Medulla oblongata (tissue), 1 donor: ENCODE measurements around the gene GUCY1A1.

Source experiments
- DNase-seq: peaks from one replicate; pipeline ENCODE4 v3.0.0-alpha.2; 2015; ENCODE audit errors: extremely low spot score

Gene GUCY1A1

DNA sequence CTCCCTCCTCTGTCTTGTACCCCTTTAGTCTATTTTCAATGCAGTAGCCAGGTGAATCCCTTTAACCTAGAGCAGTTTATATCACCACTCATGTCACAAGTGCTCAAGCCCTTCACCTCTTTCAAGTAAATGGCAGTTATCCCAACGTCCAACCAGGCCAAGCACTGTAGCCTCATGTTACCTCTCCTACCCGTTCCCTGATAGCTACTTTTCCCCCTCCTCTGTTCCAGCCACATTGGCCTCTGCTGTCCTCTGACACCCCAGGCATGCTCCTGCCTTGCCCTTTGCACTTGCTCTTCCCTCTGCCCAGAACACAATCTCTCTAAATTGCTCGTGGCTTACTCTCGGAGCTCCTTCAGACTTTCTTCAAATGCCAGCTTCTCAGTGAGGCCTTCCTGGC lies 107.4 kb downstream of the GUCY1A1 start:
- no peak for DNase-seq

DNA sequence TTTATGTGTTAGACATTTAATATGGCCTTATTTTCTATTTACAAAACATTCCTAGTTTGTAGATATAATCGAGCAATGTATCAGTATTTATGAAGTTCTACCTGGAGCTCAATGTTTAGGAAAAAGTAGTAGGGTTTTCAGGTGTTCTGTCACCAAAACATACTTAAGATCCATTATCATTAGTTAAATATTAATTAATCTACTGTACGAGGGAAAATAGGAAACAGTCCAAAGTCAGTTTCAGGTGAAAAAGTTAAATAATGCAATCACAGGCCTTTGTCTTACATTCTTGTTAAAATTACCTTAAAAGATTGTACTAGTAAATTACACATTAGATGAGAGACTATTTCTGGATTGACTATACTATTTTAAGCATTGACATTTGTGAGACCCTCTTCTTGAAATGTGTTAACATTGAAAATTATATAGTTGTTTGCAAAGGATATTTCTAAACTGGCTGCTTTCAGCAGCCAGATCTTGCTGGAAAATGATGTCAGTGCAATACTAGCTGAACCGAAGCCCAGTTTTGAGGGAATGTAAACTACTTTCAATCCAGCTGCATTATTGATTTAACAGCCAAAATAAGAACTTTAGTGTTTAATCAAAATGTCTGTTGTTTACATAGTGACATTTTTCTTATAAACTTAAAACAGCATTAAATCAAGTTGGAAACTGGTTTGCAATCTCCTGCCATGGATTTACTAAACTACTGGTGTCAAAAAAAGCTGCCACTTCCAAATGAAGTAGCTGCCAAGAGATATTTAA lies 111.5 kb downstream of the GUCY1A1 start:
- DNase-seq = peak; percentile 29

DNA sequence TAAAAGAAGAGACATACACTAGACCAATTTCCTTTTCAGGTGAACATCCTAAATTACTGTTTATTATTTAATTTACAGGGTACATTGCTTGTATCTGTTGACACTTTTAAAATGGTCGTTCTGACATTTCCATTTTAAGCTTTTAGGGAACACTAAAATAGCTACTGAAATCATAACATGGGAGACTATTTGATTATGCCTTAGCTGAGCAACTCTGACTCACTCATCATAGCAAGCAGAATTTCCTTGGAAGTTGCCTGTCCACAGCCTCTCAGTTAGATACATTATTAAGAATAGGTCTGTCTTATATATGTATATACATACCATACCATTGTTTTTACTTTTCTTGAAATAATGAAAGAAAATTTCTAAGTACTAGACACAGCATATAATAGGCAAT lies 114.1 kb downstream of the GUCY1A1 start:
- DNase-seq = no peak

DNA sequence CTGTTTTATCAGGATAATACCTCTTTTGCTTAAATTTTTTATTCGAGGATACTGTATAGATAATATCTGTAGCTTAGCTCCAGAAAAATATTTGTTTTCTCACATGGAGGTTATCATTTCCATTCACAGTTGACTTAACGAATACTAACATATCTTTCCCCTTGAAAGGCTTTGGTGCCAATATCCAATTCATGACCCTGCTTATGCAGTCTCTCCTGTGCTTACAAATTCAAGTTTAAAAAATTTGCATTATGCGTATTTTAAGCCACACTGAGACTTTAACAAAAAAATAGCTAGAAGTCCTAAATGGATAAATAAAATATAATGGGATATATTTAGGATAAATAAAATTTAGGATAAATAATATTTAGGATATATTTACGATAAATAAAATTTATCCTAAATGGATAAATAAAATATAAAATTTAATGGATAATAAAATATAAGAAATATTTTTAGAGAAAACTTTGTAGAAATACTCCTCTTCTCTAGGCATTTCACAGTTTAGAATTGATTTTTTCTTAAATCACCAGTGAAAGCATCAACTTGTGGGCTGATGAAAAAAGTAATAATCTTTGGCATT lies 114.7 kb downstream of the GUCY1A1 start:
- DNase-seq = no peak
